Measurements from ENCODE around the gene LIMK2.
"Not testable (repeated sequence)": the region's sequence is repeated elsewhere in the genome, so short reads cannot be mapped to it uniquely, and the experiment has no call there.

Gene LIMK2

GRCh38 chr22:31212783-31213629 lies 908 bp downstream of the LIMK2 start:
- no peak for DNase-seq

DNA sequence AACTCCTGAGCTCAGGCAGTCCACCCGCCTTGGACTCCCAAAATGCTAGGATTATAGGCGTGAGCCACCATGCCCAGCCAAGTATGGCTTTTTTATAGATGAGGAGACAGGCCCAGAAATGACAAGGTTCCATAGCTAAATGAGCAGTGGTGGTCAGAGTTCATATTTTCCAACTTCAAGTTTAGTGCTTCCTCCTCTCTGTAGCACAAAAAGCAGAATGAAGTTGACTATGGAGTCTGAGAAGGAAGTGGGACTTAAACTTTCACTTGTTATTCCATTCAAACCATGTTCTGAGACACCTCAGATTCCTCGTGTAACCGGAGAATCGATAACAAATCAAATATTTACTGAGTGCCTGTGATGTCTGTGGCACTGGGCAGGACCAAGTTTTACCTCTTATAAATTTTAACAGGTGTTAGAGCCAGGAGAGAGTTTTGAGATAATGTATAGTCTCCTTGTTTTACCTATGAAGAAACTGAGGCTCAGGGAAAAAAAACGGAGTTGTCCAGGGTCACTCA lies 3.0 kb downstream of the LIMK2 start:
- DNase-seq, result no peak

GRCh38 chr22:31218565-31219262 lies 6.6 kb downstream of the LIMK2 start:
- no peak for DNase-seq

DNA sequence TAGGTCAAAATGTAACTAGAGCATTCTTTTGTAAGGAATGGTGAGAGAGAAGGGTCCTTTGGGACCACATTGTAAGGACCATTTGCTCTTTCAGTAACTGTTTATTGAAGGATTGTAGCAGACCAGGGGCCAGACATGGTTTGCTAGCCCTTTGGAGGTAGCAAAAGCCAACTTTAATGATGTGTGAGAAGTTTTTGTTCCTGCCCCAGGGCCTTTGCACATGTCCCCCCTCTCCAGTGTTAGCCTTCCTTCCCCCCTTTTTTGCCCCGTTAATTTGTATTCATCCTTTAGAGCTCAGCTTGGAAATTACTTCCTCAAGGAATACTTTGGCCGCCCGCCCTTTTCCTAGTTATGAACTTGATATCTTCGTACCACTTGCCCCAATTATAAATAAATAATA lies 9.0 kb downstream of the LIMK2 start:
- DNase-seq, result no peak

GRCh38 chr22:31222736-31223135 lies 10.6 kb downstream of the LIMK2 start:
- peak; percentile 62 for DNase-seq

DNA sequence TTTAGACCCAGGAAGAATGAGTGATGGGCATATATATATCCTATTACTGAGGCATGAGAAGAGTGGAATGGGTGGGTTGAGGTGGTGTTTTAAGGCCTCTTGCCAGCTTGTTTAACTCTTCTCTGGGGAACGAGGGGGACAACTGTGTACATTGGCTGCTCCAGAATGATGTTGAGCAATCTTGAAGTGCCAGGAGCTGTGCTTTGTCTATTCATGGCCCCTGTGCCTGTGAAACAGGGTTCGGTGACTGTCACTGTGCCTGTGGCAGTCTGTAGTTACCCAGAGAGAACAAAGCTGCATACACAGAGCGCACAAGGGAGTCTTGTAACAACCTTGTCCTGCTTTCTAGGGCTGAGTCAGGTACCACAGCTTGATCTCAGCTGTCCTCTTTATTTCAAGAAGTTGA lies 11.7 kb downstream of the LIMK2 start:
- no peak for DNase-seq

- DNase-seq, result not testable (repeated sequence)
Measured at GRCh38 chr22:31224691-31225090, 12.6 kb downstream of the LIMK2 start.

DNA sequence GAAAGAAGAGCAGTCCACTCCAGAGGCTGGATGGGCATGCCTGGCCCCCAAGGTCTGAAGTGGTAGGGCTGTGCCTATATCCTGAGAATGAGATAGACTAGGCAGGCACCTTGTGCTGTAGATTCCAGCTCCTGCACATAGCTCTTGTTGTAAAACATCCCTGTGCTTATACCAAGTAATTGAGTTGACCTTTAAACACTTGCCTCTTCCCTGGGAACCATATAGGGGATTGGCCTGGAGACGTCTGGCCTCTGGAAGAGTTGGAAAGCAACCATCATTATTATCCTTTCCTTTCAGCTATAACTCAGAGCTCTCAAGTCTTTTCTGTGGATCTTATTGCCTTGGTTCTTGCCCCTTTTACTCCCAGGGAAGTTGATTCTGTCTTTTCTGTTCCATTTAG lies 15.1 kb downstream of the LIMK2 start:
- DNase-seq, result no peak

- DNase-seq, result peak; percentile 61
Measured at GRCh38 chr22:31229402-31230079, 17.4 kb downstream of the LIMK2 start.

- DNase-seq, result peak; percentile 9
Measured at GRCh38 chr22:31230155-31230870, 18.2 kb downstream of the LIMK2 start.

DNA sequence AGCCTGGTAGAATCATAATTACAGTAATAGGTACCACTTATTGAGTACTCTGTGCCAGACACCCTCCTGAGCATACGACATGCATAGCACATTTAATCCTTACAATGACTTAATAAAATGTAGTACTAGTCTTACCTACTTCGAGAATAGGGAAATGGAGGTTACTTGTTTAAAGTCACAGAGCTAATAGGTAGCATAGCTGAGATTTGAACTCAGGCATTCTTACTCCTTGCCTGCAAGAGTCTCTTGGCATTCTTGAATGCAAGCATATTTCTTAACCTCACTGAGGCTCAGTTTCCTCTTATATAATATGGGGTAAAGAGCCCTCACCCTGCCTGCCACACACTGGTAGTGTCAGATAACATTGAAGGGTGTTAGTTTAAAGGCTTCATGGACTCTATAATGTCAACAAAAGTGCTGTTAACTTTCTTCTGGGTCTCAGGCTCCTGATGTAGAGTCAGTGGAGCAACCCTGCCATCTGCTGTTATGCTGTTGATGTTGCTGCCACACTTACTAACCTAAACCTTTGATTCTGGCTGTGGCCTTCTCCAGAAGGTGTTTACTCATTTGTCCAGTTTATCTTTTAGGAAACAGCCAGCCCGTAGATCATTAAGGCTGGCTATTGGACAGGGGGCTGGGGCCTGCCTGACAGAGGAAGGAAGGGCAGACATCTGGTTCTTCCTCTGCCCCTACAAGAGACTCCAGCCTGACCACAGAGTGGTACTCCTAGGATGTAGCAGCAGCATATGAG lies 18.9 kb downstream of the LIMK2 start:
- DNase-seq, result peak; percentile 81

DNA sequence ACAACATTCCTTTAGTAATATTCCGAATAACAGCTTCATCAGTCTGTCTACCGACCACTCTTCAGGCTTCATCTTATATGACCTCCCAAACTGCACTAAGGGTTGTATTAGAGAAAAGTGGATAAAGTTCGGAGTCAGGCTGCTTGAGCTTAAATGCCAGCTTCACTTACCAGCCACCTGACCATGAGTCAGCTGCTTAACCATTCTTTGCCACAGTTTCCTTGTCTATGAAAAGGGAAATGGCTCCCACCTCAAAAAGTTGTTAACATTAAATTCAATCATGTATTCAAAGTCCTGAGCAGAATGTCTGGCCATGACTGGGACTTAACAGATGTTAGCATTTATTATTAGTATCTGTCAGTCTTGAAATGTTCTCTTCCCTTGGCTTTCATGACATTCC lies 20.9 kb downstream of the LIMK2 start:
- peak; percentile 19 for DNase-seq

DNA sequence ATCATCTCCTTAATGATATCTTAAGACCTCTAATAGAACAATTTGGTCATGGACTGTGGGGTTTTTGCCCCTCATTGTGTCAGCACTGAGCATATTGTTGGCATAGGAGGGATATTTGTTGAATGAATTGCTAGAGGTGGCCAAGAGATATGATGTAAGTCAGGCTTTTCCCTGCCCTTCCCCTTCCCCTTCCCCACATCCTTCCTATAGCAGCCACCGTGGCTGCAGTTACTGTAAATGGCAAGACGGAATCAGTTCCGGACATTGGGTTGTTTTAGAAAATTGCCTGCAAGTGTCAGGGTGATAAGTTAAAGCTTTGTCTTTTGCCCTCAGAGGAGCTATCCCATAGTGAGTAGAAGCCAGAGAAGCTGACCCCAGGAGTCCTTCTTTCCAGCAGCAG lies 23.0 kb downstream of the LIMK2 start:
- DNase-seq, result no peak

- DNase-seq, result not testable (repeated sequence)
Measured at GRCh38 chr22:31236044-31236443, 23.9 kb downstream of the LIMK2 start.

DNA sequence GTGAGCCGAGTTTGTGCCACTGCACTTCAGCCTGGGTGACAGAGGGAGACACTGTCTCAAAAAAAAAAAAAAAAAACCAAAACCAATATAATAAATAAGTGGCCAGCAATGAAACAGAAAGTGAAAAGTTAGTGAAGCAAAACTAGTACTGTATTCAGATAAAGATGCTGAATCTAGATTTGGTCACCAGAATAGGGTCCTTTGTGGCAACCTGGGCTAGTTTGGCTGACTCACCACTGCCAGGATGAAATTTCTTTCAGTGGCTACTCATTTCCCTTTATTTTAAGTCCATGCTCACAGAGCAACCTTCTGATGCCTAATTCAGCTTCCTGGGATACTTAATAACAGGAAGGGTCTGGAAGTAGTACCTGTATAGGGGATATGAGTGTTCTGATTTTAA lies 26.0 kb downstream of the LIMK2 start:
- no peak for DNase-seq

DNA sequence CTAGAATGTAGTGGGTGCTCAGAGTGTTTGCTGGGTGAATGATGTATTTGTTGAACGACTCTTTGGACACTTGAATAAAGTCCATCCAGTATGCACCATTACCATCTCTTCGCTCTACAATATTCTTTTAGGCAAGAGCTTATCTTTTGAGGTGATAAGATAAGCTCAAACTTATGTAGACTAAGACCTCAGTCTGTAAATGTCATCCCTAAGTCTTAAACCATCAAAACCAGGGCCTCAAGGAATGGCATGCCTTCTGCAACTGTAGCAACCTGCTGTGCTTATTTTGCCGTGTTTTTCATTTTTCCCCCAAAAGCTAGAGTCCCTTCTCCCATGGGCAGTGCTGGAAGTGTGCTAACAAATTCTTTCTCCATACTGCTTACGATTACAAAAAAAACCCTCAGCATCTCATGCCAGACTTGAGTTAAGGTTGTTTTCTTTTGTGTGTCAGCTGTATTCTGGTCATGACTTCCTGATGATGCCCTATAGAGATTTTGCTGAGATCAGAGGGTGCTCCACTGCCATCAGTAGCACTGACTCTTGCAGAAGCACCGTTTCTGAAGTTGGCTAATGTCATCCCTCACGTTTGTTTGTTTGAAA lies 27.8 kb downstream of the LIMK2 start:
- DNase-seq, result no peak

DNA sequence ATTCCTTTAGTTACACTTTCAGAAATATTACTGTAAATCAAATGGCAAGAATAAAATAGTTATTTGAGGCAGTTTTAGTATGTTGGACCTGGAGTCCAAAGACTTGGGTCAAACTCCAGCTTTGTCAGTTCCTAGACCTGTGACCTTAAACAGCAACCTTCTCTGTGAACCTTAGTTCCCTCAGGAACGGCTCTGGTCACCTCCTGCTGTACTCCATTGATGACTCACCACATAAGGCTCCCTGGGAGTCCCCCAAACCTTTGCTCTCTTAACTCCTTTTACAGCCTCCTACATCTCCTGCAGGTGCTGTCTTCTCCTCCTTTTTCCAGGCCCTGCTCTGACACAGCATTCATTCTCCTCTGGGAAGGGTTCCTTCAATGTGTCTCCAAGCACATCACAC lies 29.1 kb downstream of the LIMK2 start:
- DNase-seq, result no peak

DNA sequence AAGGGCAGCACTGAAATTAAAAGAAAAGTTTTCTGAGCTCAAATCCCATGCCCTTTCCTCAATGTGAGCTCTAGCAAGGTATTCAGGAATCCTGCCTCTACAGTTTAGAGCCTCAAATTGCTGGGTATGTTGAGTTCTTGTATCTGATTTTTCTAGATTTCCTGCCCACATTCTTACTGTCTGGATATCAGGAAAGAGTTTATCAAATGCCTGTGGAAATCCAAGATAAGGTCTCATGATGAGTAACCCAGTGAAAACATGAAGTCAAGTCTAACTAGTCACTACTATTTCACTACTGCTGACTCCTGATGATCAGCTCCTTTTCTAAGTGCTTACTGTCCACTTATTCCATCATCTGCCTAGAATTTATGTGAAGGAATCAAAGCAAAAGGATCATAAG lies 29.8 kb downstream of the LIMK2 start:
- no peak for DNase-seq

DNA sequence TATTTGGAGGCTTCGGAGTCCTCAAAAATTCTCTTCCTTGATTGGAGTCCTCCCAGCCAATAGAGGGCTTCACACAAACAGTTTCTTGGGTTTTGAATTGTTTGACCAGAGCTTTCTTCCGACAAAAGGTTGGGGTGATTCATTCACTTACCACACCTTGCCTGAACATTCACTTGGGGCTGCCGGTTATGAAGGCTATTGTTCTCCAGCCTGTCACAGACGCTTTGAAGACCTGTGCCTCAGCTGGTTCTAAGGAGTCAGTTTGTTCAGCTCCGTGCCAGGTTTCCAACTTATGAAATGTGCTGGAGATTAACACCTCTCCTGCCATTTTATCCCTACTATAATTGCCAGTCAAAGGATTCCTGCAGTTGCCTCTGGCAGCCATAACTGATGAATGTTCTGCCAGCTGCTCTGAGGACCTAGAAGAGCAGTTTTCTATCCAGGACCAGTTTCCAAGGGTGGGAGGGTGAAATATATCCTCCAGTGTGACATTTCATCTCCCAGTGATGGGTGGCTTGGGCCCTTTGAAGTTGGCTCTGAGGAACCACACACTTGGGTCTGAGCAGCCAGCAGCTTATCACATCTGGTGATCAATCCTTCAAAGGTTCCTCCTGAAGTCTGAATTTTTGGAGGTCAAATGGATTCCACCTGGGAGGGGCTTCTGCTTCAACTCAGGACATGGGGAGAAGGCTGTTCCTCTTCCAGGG lies 31.4 kb downstream of the LIMK2 start:
- no peak for DNase-seq

DNA sequence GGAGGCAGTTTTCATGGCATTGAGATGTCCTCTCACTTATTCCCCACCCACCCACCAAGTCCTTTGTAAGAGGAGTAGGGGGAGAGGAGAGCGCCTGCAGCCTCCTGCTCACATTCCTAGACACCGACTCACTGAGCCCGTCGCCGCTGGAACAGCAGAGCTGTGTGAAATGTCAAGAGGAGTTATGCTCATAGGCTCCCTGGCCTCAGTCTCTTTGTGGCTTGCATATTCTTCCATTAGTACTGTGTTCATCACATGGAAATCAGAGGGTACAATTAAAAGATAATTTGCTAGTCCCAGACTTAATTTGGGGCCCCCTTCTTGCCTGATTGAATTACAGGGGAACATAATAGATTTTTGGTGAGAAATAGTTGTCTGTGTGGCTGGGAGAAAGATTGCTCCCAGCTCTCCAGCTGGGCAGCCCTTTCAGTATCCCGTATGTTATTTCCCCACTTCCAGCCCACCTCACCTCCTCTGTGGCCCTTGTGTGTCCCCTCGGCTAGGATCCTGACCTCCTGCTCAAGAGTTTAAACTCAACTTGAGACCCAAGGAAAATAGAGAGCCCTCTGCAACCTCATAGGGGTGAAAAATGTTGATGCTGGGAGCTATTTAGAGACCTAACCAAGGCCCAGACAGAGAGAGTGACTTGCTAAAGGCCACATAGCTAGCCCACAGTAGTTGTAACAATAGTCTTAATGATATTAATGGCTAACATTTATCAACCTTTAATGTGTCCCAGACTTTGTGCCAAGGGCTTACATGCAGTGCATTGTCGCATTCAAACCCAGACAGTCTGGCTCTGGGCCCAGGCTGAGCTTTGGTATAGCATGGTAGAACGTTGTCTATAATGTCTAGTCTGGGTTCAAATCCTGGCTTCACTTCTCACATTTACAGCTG lies 32.2 kb downstream of the LIMK2 start:
- DNase-seq, result no peak
